ENCODE results near the gene FRMPD4.

The FRMPD4 gene

GRCh38 chrX:12441381-12442128 is 303.3 kb downstream of the FRMPD4 start:
- TF ChIP-seq BACH2 (CRISPR knock-in tag; IDR thresholded peaks at IDR 0.05; ENCODE audit: borderline replicate concordance) (no peak), ZFP30 (CRISPR knock-in tag; IDR thresholded peaks at IDR 0.05) (no peak), TOX (CRISPR knock-in tag; IDR thresholded peaks at IDR 0.05; ENCODE audit: borderline replicate concordance) (no peak)
- ATAC-seq, result no peak

DNA sequence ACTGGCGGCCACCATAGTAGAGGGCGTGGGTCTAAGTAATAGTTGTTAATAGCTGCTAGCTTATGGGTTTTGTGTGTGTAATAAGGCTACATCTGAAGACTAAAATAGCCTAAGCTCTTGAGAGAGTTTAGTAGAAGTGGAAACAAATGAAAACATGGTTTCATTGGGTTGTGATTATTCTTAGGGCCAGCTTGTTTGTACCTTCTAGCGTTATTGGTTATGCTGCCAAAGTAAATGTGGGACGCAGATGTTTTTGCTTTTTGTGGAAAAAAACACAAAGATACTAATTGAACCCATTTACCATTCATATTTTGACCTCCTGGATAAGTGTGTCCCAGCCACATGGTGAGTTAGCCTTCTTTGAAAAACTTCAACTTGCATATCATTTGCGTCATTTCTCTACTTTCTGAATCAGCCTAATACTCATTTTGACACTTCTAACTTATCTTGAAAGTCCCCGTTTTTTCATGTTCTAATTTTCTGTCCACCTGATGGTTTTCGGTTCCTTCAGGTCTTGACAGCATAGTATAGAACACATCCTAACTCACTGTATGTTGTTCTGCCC is 305.3 kb downstream of the FRMPD4 start:
- ATAC-seq, result no peak
- no peak for TF ChIP-seq ZC3H10 (CRISPR knock-in tag; IDR thresholded peaks at IDR 0.05)
- TF ChIP-seq, protein P1, sequence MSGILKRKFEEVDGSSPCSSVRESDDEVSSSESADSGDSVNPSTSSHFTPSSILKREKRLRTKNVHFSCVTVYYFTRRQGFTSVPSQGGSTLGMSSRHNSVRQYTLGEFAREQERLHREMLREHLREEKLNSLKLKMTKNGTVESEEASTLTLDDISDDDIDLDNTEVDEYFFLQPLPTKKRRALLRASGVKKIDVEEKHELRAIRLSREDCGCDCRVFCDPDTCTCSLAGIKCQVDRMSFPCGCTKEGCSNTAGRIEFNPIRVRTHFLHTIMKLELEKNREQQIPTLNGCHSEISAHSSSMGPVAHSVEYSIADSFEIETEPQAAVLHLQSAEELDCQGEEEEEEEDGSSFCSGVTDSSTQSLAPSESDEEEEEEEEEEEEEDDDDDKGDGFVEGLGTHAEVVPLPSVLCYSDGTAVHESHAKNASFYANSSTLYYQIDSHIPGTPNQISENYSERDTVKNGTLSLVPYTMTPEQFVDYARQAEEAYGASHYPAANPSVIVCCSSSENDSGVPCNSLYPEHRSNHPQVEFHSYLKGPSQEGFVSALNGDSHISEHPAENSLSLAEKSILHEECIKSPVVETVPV (CRISPR knock-in tag; IDR thresholded peaks at IDR 0.05), result no peak
- no peak for TF ChIP-seq TCF4 (CRISPR knock-in tag; IDR thresholded peaks at IDR 0.05; ENCODE audit: borderline replicate concordance)
- no peak for TF ChIP-seq BACH2 (CRISPR knock-in tag; IDR thresholded peaks at IDR 0.05; ENCODE audit: borderline replicate concordance)
- TF ChIP-seq ZNF8 (CRISPR knock-in tag; IDR thresholded peaks at IDR 0.05), result no peak
- no peak for TF ChIP-seq ESRRG (CRISPR knock-in tag; IDR thresholded peaks at IDR 0.05)
- TF ChIP-seq ARNTL (CRISPR knock-in tag; IDR thresholded peaks at IDR 0.05; ENCODE audit: borderline replicate concordance, low read depth), result no peak

DNA sequence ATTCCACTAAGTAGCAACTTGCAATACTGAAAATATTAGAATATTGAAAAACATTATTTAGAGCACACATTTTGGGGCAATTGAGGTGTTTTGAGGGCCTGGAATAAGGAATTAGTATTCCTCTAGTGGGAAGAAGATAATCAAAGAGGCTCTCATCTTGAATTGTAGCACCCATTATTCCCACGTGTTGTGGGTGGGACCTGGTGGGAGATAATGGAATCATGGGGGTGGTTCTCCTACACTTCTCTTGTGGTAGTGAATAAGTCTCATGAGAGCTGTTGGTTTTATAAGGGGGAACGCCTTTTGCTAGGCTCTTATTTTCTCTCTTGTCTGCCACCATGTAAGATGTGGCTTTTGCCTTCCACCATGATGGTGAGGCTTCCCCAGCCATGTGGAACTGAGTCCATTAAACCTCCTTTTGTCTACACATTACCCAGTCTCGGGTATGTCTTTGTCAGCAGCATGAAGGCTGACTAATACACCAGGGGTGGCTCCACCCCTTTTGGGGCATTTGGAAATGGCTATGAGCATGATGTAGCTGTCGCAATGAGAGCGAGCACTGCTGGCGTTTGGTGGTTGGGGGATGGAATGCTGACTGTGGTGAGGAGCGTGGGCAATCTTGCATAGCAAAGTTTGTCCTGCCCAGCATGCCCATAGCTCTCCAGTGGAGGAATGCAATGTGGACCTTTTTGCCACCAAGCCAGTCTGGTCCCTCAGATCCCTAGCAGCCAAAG is 308.2 kb downstream of the FRMPD4 start:
- no peak for ATAC-seq
- TF ChIP-seq BACH2 (CRISPR knock-in tag; IDR thresholded peaks at IDR 0.05; ENCODE audit: borderline replicate concordance) (no peak), RARB (CRISPR knock-in tag; IDR thresholded peaks at IDR 0.05) (no peak)

DNA sequence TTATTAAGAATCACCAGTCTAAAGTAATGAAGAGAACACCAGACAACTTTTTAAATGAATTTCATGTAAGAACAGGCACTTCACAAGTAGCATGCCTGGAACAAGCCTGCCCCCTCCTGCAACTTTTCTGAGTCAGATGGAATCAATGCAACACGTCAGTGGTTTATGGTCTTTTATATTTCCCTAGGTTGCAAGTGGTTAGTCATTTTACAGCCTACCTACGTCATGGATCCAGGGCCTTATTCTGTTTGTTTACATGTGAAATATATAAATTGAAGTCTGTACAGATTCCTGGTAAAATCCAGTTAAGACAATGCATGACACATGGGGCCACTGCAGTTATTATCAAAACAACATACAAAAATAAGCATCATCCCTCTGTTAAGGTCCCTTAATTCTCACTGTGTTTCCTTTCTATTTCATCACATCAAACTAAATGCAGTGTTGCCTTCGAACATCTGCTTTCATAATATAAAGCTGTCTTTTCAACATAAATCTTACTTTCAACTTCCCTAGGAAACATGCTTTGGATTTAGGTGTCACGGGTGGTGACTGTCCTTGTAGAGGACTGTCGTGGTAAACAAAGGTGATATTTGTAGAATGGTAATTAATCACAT is 309.3 kb downstream of the FRMPD4 start:
- TF ChIP-seq RARB (CRISPR knock-in tag; IDR thresholded peaks at IDR 0.05) (no peak), TOX (CRISPR knock-in tag; IDR thresholded peaks at IDR 0.05; ENCODE audit: borderline replicate concordance) (no peak), ZFP30 (CRISPR knock-in tag; IDR thresholded peaks at IDR 0.05) (no peak)
- TF ChIP-seq, protein P2, sequence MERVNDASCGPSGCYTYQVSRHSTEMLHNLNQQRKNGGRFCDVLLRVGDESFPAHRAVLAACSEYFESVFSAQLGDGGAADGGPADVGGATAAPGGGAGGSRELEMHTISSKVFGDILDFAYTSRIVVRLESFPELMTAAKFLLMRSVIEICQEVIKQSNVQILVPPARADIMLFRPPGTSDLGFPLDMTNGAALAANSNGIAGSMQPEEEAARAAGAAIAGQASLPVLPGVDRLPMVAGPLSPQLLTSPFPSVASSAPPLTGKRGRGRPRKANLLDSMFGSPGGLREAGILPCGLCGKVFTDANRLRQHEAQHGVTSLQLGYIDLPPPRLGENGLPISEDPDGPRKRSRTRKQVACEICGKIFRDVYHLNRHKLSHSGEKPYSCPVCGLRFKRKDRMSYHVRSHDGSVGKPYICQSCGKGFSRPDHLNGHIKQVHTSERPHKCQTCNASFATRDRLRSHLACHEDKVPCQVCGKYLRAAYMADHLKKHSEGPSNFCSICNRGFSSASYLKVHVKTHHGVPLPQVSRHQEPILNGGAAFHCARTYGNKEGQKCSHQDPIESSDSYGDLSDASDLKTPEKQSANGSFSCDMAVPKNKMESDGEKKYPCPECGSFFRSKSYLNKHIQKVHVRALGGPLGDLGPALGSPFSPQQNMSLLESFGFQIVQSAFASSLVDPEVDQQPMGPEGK (CRISPR knock-in tag; IDR thresholded peaks at IDR 0.05; ENCODE audit: borderline replicate concordance), result no peak
- ATAC-seq, result no peak

DNA sequence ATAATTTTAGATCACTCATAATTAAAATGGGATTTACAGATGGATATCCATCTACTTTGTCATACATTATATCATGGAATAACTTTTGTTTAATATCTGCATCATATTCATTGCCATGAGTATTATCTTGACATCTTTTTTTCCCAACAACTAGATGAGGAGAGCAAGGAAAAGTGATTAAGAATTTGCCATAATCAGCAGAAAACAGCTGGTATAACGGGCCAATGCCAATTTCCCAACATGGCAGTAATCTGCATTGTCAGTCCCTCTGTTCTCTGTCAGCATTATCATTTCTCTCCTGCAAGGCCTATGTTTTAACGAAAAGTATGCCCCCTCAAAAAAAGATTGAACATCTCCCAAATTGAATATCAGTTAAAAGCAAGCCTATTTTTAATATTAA is 314.0 kb downstream of the FRMPD4 start:
- TF ChIP-seq, protein P3, sequence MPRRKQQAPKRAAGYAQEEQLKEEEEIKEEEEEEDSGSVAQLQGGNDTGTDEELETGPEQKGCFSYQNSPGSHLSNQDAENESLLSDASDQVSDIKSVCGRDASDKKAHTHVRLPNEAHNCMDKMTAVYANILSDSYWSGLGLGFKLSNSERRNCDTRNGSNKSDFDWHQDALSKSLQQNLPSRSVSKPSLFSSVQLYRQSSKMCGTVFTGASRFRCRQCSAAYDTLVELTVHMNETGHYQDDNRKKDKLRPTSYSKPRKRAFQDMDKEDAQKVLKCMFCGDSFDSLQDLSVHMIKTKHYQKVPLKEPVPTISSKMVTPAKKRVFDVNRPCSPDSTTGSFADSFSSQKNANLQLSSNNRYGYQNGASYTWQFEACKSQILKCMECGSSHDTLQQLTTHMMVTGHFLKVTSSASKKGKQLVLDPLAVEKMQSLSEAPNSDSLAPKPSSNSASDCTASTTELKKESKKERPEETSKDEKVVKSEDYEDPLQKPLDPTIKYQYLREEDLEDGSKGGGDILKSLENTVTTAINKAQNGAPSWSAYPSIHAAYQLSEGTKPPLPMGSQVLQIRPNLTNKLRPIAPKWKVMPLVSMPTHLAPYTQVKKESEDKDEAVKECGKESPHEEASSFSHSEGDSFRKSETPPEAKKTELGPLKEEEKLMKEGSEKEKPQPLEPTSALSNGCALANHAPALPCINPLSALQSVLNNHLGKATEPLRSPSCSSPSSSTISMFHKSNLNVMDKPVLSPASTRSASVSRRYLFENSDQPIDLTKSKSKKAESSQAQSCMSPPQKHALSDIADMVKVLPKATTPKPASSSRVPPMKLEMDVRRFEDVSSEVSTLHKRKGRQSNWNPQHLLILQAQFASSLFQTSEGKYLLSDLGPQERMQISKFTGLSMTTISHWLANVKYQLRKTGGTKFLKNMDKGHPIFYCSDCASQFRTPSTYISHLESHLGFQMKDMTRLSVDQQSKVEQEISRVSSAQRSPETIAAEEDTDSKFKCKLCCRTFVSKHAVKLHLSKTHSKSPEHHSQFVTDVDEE (CRISPR knock-in tag; IDR thresholded peaks at IDR 0.05), result no peak
- TF ChIP-seq PPARA (CRISPR knock-in tag; IDR thresholded peaks at IDR 0.05; ENCODE audit: borderline replicate concordance), result no peak
- TF ChIP-seq POU6F1 (CRISPR knock-in tag; IDR thresholded peaks at IDR 0.05; ENCODE audit: borderline replicate concordance, low read depth), result no peak
- no peak for ATAC-seq

All from SK-N-SH treated with all-trans-retinoic acid at 6 μM for 48 hours (cell line).